GM13976 (cell line): Measurements from ENCODE around the gene GTPBP1.
A peak's percentile ranks its signal among the peaks of the same experiment; 100 is the strongest.

Source experiments
- DNase-seq: peaks from one replicate; pipeline ENCODE4 v3.0.0; 2012; ENCODE audit warnings: low spot score
- CTCF ChIP-seq: IDR thresholded peaks from 2 replicates; pipeline ENCODE4 v1.5.1; 2012; ENCODE audit warnings: borderline replicate concordance, mild to moderate bottlenecking; ENCODE audit not compliant: insufficient read depth; ENCODE audit errors: extremely low read depth, missing control alignments, control extremely low read depth
- in situ Hi-C: fragments of 300-500 bp; cut with MboI; formaldehyde crosslinking; loops from one replicate; pipeline ENCODE4 v1.12.0; 2022; ENCODE audit warnings: low sequenced_read_pairs, mixed read lengths, inconsistent platforms; ENCODE audit not compliant: unreplicated experiment

The GTPBP1 gene

DNA sequence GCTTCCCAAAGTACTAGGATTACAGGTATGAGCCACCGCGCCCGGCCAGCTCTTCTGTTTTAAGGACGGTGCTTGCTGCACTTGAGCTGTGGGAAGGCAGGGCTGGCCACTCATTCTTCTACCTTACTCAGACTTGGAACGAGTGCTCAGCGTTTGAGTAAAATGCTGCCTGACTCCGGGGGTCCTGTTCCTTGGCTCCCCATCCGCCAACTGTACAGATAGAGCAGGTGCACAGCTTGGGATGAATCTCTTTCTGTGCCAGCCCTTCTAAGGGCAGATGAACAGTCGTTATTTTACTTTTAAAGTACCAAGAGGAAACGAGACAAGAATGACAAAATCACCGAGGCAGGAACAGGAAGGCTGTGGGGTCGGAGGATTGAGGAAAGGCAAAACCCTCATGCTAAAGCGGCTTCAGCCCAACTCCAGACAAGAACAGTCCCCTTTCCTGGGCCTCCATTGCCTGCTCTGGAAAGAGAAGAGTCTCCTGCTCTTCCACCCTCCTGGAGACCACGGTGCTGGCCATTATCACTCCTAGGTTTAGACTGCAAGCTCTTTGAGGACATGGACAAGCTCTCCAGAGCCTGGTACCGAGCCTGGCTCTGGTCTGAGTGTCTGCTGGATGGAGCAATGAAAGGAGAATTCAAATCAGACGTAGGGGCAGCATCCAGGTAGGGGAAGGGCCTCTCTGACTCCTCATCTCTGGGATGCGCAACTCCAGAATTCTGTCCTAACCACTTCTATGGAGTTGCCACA lies 51.1 kb downstream of the GTPBP1 start:
- no peak for DNase-seq
- in situ Hi-C loops, result no loop called here
- no peak for TF ChIP-seq CTCF

- in situ Hi-C loops, result no loop called here
- no peak for DNase-seq
- TF ChIP-seq CTCF, result no peak
Measured at GRCh38 chr22:38757464-38757757, 51.7 kb downstream of the GTPBP1 start.

GRCh38 chr22:38758276-38758945 lies 52.7 kb downstream of the GTPBP1 start:
- in situ Hi-C loops, result no loop called here
- DNase-seq, result peak; percentile 67
- TF ChIP-seq CTCF, result no peak

- TF ChIP-seq CTCF, result no peak
- no peak for DNase-seq
- in situ Hi-C loops, result no loop called here
Measured at GRCh38 chr22:38759005-38759404, 53.3 kb downstream of the GTPBP1 start.

DNA sequence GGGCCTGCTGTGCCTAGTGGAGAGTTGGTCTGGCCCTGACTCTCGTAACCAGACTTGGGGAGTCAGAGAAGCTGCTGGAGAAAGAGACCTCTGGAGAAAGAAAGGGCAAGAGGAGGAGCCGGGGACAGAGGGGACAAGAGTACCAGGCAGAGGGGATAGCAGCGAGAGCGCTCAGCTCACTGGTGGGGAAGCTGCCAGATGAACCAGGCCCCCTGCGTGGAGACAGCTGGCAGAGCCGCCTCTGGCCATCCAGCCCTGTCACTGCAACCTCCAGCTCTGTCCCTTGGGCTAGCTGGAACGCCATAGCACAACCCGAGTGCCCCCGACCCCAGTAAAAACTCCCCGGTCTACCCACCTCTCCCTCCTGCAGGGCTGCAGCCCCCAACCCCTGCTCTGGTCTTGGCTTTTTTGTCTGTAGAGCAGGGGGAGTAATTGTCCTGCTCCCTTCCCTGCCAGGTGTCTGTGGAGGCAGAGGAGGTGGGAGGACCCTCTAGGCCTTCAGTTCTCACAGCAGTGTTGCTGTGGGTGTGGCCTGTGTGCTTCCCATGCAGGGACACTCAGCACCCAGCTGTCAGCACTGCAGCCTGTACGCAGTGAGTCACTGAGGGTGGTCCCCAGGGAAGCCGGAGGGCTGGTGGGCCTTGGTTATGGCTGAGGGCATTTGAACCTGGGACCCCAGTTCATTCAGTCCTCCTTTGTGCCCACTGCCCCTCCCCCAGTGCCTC lies 54.9 kb downstream of the GTPBP1 start:
- no peak for TF ChIP-seq CTCF
- DNase-seq, result no peak
- in situ Hi-C loops, result no loop called here

- in situ Hi-C loops, result no loop called here
- no peak for TF ChIP-seq CTCF
- DNase-seq, result no peak
Measured at GRCh38 chr22:38761202-38762162, 55.7 kb downstream of the GTPBP1 start.
